Mammary epithelial cell (primary cell): Measurements from ENCODE around the gene CDIPT.

Experiments used
- CTCF ChIP-seq, 2 donors: IDR thresholded peaks in 1 of 2; conservative IDR thresholded peaks in 1 of 2; 2 replicates each; pipeline ENCODE4 v1.5.1; 2011 to 2012; ENCODE audit warnings: inconsistent platforms in 2 of 2, low read length in 2 of 2, mild to moderate bottlenecking in 2 of 2, control low read depth in 1 of 2, low read depth in 1 of 2; ENCODE audit not compliant: insufficient read depth in 1 of 2; ENCODE audit errors: extremely low read depth in 1 of 2
- EZH2 ChIP-seq: IDR thresholded peaks from 2 replicates; pipeline ENCODE4 v1.6.1; 2012; ENCODE audit warnings: low read length, inconsistent platforms, borderline replicate concordance

GRCh38 chr16:29894352-29894751 lies 31.3 kb upstream of the CDIPT start:
- no peak for TF ChIP-seq CTCF (conservative IDR thresholded peaks at IDR 0.05 in 1 of 2, IDR thresholded peaks at IDR 0.05 in 1 of 2; ENCODE audit: extremely low read depth in 1 of 2, insufficient read depth in 1 of 2, low read depth in 1 of 2, low read length in 2 of 2)
- no peak for TF ChIP-seq EZH2
